Measurements from ENCODE around the gene ANKRD13B. TPM values are rescaled to one million over a fixed set of nuclear protein-coding genes. Genes with fewer than 3 reads are reported as not detected.

The ANKRD13B gene
- total RNA-seq = 10 to 100 TPM in 1 of 2 donors, 1 to 10 TPM in 1; 2.7 to 30.0 TPM

DNA sequence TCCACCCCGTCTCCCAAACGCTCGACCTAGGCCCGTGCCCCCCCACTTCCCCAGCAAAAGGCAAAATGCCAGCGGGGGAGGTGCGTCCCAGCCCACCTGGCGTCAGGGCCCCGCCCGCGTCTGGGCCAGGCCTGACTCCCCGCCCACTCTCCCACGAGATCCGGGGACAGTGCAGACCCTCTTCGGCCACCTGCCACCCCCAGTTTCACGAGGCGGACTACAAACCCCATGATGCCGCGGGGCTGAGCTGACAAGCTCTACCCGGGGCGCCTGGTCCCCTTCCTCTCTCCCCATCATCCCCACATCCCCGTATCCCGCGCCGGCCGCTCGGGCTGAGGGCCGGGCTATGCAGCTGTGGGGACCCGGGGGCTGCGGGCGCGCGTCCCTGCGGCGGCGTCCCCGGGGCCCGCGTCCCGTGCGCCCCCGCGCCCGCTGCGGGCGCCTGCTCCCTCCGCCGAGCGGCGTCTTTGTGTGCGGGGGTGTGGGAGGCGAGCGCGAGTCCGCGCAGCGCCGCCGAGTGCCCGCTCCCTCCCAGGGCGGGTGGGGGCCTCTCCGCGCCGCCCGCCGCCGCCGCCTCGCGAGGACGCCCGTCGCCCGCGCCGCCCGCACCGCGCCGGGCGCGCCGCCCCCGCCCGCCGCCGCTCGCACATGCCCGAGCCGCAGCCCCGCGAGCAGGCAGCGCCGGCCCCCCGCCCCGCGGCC, at the start of gene ANKRD13B:
Gene ANKRD13B, plus strand, starts transcription at position 283 of the 702 bp plus-strand sequence. CDS start 490 bp downstream, outside the sequence.
- peak within 1 kb of the TSS; percentile 56 to 60 for H3K4me3 ChIP-seq
- no peak for TF ChIP-seq POLR2A (IDR thresholded peaks at IDR 0.05)
- WGBS = under 1% methylated on average over 62 of the region's 96 CpGs
- intact Hi-C loops (cut with DNase I) = no loop called here
- no peak for DNase-seq (ENCODE audit: low spot score)
- H3K27ac ChIP-seq = peak within 1 kb of the TSS; percentile 48 to 77
- H3K36me3 ChIP-seq = no peaks in the 10 kb centered on the region
- H3K4me1 ChIP-seq (replicated peaks) = peaks cover 18% of the 10 kb centered on the region
- H3K27me3 ChIP-seq (replicated peaks; ENCODE audit: insufficient read depth) = no peaks in the 10 kb centered on the region
- no peaks in the 10 kb centered on the region for H3K9me3 ChIP-seq

DNA sequence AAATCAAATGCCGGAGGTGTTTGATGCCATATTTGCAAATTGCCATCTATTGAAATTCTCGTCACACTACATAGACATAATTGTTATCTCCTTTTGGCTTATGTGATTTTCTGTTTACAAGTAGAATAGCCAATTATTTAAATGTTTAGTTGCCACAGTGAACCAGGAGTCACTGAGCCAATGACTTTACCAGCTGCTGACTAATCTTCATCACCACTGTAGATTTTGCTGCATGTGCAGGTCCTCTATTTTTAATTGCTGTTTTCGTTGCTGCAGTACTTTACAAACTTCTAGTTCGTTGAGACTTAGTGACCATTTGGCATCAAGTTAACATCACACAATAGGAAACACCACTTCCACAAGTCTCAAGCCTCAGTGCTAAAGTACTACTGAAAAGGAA, 48.9 kb upstream of the ANKRD13B start:
- intact Hi-C loops (cut with DNase I) = no loop called here

DNA sequence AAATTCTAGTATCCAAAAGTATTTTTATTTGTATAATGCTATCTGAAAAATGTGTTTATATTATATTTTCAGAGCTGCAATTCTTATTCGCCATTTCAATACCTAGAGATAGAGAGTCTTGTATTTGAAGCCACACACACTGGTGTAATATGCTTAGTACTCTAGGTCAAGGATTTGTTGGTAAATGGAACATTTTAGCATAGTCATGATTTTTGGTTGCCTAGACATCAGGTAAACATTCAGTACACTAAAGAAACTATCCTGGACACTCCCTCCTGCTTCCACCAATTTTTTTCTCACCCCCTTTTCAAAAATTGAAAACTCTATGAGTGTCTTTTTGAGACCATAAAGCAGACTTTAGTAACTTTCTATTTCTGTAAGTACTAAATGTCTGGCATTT, 46.8 kb upstream of the ANKRD13B start:
- intact Hi-C loops (cut with DNase I) = no loop called here
- no peak overlapping the region for H3K27ac ChIP-seq
- 86% methylated on average over 1 of the region's 1 CpG for WGBS
- no peak overlapping the region for H3K4me3 ChIP-seq
- DNase-seq (ENCODE audit: low spot score) = no peak
- TF ChIP-seq POLR2AphosphoS5 (IDR thresholded peaks at IDR 0.05) (no peak), POLR2A (IDR thresholded peaks at IDR 0.05) (no peak)
- TF ChIP-seq, protein P1, sequence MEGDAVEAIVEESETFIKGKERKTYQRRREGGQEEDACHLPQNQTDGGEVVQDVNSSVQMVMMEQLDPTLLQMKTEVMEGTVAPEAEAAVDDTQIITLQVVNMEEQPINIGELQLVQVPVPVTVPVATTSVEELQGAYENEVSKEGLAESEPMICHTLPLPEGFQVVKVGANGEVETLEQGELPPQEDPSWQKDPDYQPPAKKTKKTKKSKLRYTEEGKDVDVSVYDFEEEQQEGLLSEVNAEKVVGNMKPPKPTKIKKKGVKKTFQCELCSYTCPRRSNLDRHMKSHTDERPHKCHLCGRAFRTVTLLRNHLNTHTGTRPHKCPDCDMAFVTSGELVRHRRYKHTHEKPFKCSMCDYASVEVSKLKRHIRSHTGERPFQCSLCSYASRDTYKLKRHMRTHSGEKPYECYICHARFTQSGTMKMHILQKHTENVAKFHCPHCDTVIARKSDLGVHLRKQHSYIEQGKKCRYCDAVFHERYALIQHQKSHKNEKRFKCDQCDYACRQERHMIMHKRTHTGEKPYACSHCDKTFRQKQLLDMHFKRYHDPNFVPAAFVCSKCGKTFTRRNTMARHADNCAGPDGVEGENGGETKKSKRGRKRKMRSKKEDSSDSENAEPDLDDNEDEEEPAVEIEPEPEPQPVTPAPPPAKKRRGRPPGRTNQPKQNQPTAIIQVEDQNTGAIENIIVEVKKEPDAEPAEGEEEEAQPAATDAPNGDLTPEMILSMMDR (IDR thresholded peaks at IDR 0.05) = no peak
- H3K9me3 ChIP-seq = no peaks in the 10 kb centered on the region
- H3K4me1 ChIP-seq (replicated peaks) = no peaks in the 10 kb centered on the region
- H3K27me3 ChIP-seq (replicated peaks; ENCODE audit: insufficient read depth) = no peaks in the 10 kb centered on the region
- peaks cover 0 to 6% of the 10 kb centered on the region in 2 donors for H3K36me3 ChIP-seq

More for the DNA sequence above, 48.9 kb upstream of the ANKRD13B start:
- H3K4me1 ChIP-seq (replicated peaks) = no peaks in the 10 kb centered on the region
- TF ChIP-seq POLR2A (IDR thresholded peaks at IDR 0.05) (no peak), POLR2AphosphoS5 (IDR thresholded peaks at IDR 0.05) (no peak)
- TF ChIP-seq, protein P1 (IDR thresholded peaks at IDR 0.05) = no peak
- 81% methylated on average over 4 of the region's 4 CpGs for WGBS
- no peak for DNase-seq (ENCODE audit: low spot score)
- peaks cover 0 to 6% of the 10 kb centered on the region in 2 donors for H3K36me3 ChIP-seq
- no peaks in the 10 kb centered on the region for H3K9me3 ChIP-seq
- H3K4me3 ChIP-seq = no peak overlapping the region
- no peak overlapping the region for H3K27ac ChIP-seq
- no peaks in the 10 kb centered on the region for H3K27me3 ChIP-seq (replicated peaks; ENCODE audit: insufficient read depth)

DNA sequence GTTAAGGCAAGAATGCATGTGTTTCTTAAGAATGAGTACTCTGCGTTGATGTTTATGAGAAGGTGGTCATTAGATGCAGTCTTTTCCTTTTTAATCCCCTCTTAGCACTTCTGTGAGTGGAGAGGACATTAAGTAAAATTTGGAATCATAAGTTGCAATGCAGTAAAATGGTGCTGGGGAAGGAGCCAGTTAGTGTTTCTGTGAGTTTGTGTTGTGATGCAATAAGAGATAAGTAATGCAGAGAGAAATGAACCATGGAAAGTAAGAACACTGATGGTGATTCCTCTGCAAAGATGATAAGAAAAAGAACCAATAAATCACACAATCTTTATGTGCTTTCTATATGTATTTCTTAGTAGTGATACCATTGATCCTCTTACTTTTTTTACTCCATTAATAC, 46.1 kb upstream of the ANKRD13B start:
- intact Hi-C loops (cut with DNase I) = no loop called here
- H3K27ac ChIP-seq = no peak overlapping the region
- H3K27me3 ChIP-seq (replicated peaks; ENCODE audit: insufficient read depth) = no peaks in the 10 kb centered on the region
- 59% methylated on average over 1 of the region's 1 CpG for WGBS
- H3K4me3 ChIP-seq = no peak overlapping the region
- no peaks in the 10 kb centered on the region for H3K4me1 ChIP-seq (replicated peaks)
- TF ChIP-seq, protein P1 (IDR thresholded peaks at IDR 0.05) = no peak
- no peak for TF ChIP-seq POLR2A (IDR thresholded peaks at IDR 0.05)
- no peak for TF ChIP-seq POLR2AphosphoS5 (IDR thresholded peaks at IDR 0.05)
- peaks cover 0 to 6% of the 10 kb centered on the region in 2 donors for H3K36me3 ChIP-seq
- no peak for DNase-seq (ENCODE audit: low spot score)
- no peaks in the 10 kb centered on the region for H3K9me3 ChIP-seq

DNA sequence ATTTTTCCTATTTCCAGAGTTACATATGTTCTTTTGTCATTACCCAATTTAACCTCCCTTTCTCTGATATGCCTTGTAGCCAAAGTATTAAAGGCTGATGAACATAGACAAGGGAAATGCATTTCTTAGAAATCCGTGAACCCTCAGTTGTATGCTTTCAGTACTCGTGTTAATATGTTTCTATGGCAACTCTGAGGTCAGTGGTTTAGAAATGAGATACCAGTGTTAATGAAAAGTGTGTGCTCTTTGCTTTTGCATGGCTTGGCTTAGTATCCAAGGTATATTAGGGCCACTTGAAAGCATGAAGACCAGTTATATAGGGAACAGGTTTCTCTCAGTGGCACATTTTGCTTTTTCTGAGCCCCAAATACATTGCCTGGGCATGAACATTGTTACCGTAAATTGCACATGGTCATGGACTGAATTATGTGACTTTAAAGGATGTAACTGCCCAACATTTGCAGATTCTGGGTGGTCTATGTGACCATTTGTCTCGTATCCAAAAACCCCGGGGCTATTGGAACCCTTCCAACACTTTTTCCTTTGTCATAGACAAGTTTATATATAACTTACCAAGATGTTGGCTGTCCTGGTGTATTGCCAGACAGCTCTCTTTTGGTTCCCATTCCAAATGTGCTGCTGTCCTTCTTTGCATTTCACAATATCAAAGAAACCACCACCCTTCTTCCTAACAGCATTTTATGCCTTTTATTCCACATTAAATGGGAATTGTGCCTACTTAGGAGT, 43.6 kb upstream of the ANKRD13B start:
- intact Hi-C loops (cut with DNase I) = no loop called here

More for the DNA sequence above, 43.6 kb upstream of the ANKRD13B start:
- TF ChIP-seq POLR2AphosphoS5 (IDR thresholded peaks at IDR 0.05) = no peak
- no peak for TF ChIP-seq POLR2A (IDR thresholded peaks at IDR 0.05)
- TF ChIP-seq, protein P1 (IDR thresholded peaks at IDR 0.05) = no peak
- WGBS = 23% methylated on average over 5 of the region's 5 CpGs
- H3K4me1 ChIP-seq (replicated peaks) = no peaks in the 10 kb centered on the region
- H3K9me3 ChIP-seq = no peaks in the 10 kb centered on the region
- H3K36me3 ChIP-seq = no peaks in the 10 kb centered on the region
- DNase-seq (ENCODE audit: low spot score) = no peak
- no peak overlapping the region for H3K27ac ChIP-seq
- H3K4me3 ChIP-seq = no peak overlapping the region
- H3K27me3 ChIP-seq (replicated peaks; ENCODE audit: insufficient read depth) = no peaks in the 10 kb centered on the region
